Bone marrow (tissue), 2 donors: Measurements from ENCODE around the gene TGM1.

ENCODE experiments used
- DNase-seq, 2 donors: peaks; one replicate each; lab custom pipeline; 2025; lab: John Stamatoyannopoulos, UW

The TGM1 gene

DNA sequence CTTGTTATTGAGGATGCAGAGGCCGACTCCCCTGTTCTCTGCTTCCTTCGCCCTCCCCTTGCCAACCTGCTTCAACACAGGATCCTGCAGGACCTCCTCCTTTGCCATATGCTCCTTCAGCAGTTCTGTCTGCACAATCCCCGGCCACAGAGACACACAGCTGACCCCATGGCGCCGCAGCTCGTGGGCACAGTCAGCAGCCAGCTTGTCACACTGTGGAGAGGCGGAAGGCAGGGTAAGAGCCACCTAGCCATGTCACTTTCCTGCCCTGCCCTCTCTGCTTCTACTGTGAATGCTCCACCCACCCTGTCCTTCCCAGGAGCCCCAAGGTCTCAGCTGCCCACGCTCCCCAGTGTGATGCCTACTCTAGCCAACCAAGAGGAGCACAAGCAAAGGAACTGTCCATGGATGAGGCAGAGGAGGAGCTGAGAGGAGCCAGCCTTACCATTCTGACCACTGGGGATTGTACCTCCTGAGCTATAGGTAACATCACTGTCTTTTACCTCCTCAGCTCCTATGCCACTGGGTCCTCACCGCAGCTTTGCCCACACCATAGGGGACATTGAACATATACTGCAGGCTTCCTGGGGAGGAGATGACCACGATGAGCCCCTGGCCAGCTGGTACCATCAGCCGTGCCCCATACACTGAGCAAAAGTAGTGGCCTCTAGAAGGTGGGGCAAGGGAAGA, 29.3 kb upstream of the TGM1 start:
- DNase-seq, result no peak

DNA sequence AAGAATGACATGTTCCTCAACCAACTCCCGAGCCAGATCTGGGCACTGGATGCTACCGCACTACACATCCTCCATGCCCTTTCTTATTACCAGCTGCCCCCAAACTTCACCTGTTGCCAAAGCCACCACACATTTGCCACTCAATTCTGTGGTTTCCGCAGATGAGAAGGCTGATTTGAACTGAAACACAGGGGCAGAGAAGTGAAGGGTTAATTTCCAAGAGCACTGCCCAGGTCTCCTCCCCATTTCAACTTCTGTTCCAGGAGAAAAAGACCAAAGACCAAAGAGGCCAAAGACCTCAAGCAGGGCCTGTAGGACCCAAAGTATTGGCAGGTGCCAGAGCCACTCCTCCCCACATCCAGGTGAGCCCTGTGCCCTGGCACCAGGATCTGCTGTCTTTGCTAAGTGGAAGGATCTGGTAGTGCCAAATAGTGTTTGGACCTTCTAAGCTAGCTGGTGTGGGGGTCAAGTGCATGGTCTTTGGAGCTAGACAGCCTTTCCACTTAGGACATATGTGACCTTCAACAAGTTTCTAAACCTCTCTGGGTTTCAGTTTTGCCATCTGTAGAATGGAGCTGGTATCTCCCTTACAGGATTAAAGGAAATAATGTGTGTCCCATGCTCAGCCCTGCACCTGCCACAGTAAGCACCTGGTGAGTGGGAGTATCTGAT, 28.6 kb upstream of the TGM1 start:
- no peak for DNase-seq

DNA sequence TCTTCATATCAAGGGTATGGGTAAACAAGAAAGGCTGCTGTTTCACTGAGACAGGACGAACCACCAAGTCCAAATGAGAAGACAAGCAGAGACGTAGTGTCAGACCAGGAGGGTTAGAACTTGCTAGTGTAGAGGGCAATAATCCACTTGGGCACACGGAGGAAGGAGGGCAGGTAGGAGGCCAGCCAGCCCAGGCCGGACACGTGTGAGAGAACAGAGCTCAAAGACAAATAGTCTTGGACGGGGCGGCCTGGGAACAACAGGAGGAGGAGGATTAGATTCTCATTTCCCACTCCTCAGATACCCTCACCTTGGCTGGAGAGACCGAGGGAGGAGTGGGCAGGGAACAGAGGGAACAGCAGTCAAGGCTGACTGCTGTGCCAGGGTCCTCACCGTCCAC, 27.8 kb upstream of the TGM1 start:
- DNase-seq, result no peak

DNA sequence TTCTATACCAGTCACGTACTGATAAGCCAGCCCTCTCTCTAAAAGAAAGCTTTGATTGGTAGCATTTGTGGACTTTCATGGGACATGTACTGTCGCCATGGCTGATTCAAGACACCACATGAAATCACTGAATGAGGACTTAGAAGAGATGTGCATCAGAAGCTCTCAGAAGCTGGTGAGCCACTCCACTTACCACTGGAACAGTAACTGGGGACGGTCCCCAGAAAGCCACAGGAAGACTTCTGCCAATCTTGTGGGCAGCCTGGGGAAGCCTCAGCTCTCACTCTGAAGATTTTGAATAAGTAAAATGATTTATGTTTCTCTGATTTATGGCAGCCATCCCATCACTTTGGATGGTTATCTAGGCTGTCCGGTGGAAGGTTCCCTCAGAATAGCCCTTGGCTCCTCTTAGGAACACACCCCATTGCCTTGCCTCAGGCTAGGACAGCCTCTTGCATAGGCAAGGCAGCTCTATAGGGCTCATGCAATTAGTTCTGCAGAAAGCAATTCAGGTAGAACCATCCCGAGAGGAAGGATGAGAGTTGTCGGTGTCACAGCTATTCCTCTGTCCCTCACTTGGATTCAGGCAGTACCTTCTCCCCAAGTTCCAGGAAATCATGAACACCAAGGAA, 26.8 kb upstream of the TGM1 start:
- no peak for DNase-seq

DNA sequence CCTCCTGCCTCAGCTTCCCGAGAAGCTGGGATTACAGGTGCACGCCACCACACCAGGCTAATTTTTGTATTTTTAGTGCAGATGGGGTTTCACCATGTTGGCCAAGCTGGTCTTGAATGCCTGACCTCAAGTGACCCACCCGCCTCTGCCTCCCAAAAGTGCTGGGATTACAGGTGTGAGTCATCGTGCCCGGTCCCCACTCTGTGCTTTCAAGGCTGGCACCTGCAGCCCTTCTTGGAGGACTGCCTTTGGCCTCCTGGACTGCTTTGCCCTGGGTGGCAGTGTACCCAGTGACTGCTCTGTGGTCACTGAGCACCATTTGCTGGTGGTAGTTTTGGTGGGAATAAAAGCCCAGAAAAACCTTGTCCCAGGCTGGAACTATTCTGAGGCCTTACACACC, 24.0 kb upstream of the TGM1 start:
- DNase-seq, result no peak

DNA sequence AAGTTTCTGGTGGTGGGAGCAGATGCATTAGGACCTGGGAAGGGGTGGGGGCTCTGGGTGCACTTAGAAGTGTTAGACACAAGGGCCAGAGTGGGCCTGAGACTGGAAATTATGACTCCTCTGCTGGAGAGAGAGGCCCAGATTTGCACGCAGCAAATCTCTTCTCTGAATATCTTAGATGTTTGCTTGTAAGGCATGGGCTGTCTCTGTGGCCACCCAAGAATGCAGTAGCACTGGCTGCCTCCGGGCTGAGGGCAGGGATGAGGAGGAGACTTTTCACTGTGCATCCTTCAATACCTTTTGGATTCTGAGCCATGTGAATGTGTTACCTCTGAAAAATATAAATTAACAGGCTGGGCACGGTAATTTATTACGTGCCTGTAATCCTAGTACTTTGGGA, 22.4 kb upstream of the TGM1 start:
- no peak for DNase-seq

DNA sequence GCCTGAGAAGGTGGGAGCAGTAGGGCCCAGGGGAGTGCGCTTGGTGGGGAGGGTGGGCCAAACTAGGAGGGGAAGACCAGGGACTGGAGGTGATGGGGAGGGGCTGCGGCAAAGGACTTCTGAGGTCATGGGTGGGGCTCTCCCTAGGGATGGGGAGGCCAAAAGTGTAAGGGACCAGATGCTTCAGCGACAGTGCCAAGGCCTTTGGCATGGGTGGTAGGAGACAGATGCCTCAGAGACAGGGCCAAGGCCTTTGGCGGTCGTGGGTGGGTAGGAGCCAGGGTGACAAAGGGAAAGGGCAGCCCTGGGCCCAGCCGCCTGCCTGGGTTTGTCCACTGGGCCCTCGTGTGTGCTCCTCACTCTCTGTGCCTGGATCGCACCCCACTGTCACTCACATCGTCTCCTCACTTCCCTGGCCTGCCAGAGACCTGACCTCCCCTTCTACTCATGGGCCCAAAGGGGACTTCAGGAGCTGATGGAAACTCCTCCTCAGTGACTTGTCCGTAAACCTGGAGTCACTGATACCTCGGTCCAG, 21.6 kb upstream of the TGM1 start:
- no peak for DNase-seq

DNA sequence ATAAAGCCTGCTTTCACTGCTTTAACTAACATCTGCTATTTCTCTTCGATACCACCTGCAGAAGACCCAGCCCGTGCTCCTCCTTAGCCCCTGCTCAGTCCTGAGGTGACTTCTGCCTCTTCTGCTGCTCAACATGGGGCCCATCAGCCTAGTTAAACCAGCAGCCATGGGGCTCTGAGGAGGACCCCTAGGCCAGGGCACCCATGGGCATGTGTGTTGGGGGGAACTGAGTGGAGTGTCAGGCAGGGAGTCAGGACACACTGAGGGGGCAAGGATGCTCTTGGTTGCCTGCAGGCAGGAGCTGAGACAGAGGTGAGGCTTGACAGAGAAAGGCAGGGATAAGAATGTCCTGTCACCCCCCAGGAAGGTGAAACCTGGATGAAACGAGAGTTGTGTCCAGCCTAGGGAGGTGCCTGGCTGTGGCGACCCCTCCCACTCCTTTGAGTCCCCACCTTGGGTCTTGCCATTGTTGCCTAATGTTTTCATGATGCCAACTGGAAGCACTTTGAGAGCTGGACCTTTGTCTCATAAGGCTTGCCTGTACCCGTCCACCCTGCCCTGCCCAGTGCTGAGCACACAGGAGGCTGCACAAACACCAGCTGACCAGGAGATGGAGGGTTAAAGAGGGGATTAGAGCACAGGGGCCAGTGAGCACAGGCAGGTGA, 21.0 kb upstream of the TGM1 start:
- DNase-seq, result no peak

DNA sequence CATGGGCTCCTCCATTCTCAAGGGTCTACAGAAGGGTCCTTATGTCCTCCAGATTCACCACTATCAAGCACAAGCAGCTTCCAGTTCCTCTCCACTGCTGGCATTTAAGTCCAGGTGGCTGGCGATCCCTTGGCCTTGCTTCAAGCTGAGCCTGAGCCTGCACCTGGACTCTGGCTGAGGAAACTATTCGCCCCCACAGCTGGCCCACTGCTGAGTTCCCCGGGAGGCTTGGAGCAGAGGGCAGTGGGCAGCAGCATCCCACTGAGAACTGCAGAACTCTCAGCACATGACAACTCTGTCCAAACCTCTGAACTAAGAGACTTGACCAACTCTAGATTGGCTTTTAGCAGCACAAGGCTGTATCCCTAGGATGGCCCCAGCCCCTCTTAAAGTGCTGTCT, 19.8 kb upstream of the TGM1 start:
- no peak for DNase-seq

DNA sequence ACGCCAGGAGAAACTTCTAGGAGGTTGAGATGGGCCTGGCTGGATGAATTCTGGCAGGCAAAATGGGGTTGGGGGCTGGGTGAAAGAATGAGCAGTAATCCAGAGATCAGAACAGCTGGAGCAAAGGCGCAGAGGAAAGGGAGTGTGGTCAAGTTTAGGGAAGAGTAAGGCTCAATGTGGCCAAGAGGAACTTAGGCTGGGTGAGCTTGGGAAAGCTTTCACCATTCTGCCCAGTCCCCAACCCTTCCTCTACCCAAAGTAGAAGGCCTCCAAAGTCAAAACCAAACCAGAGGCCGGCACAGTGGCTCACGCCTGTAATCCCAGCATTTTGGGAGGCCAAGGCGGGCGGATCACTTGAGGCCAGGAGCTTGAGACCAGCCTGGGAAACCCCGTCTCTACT, 18.7 kb upstream of the TGM1 start:
- DNase-seq, result no peak

DNA sequence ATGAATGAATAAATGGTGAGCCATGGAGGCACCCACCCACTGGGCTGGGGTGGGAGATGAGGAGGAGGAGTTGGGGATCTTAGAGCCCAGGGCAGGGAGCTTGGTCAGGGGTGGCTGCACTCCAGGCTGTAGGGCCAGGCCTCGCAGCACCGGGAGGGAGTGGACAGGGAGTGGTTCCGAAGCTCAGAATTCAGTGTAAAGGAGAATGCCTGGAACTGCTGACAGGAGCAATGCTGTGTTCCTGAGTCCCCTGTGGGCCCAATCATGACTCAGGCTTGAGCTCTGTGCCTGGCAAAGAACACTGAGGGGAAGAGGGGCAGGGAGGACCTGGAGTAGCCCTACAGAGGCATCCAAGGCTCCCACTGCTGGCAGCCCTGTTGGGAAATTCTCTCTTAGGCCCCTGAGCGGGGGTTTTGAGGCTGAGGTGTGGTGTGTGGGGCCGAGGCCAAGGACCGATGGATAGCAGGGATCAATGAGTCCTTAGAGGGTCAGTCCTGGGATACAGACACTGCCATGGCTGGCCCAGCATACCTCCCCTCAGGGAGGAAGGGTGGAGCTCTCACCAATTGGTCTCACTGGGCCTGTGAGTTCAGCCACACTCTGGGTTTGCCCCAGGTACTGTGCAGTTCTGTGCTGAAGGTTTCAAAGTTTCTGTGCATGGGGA, 18.0 kb upstream of the TGM1 start:
- no peak for DNase-seq

DNA sequence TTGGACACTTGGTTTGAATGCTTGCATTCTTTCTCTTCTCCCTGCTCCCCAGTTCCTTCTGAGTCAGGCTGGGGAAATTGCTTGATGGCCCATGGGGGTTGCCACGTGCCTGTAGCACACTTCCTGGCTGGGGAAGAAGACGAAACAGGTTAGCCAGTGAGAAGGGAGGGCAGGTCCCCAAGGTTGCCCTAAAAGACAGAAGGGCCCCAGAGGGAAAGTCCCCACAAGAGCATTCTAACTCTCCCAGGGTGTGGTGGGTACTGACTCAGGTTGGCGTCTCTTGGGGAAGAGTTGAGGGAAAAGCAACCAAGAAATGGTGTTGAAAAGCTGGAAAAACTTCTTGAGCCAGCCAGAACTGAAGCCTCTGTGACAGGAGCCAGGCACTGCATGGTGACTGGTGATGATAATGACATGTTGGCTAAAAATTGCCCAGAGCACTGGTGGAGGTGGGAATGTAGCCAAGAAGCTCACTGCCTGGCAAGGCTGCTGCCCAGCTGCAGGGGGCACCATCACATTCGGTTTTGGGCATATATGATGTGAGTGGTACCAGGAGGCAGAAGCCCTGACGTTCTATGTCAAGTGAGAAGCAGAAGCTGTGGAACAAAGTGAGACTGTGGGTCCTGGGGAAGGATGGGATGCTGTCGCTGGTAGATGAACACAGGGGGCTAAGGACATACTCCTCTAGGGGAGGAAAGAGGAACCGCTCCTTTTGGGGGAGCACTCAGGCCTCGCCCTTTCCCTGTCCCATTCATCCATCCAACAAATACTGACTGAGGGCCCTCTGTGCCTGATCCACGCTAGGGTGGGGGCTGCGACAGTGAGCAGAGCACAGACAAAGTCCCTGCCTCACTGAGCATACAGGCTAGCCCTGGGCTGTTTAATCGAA, 16.6 kb upstream of the TGM1 start:
- peak in 1 of 2 donors; percentile 19 for DNase-seq

DNA sequence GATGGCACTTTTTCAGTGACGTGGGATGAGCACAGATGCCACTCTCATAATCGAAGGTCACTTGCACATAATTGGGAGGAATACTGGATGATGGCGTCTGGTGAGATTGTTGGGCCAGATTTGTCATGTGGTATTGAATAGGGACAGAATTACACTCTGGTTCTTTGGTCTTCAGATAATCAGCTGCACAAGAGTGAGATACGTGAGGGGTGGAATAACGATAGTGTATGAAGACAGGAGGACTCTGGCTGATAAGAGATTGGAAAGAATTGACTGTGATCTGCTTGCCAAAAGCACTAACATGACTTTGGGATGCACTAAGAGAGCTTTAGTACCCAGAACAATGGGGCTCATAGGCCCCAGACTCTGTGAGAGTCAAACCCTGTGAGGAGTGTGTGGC, 15.4 kb upstream of the TGM1 start:
- DNase-seq, result no peak

DNA sequence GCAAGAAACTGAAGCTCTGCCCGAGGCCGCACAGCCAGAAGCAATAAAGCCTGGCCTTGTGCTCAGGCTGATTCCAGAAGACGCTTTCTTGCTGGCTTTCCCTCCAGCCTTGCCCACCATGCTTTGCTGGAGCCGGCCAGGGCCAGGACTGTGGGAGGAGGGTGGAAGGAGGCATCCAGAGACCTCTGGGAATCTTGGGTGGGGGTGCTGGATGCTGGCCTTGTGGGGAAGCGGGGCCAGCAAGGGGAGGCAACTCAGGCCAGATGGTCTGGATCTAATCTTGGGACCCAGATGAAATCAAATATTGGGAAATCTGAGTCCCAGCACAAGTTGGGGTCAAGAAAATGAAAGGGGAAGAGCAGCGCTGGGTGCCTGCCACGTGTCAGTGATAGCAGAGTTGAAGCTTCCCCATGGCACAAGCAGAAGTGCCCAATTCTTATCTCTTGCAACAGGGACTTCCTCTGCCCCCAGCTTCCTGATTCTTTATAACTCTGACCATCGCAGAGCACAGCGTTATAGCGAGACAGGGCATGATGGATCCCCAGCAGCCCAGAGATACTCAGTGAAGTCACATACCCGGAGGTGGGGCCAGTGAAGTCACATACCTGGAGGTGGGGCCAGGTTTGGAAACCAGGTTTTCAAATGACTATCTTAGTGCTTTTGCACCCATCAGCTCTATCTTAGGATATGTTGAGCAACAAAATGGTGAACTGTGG, 14.8 kb upstream of the TGM1 start:
- peak; percentile 17 to 90 for DNase-seq

DNA sequence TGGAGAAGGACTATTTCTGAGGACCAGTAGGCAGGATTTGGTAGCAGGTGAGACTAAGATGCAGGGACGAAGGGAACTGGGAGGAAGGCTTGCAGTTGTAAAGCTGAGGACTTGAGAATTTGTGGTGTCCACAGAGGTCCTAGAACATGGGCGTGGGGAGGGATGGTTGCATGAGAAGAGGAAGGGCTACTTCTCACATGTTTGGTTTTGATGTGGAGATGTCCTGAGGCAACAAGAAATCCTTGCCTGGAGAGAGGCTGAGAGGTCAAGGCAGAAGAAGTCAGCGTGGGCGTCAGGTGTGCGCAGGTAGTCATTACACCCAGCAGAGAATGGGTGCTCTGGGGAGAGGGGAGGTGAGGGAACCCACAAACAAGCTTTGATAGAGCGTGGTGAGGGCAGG, 14.1 kb upstream of the TGM1 start:
- no peak for DNase-seq

DNA sequence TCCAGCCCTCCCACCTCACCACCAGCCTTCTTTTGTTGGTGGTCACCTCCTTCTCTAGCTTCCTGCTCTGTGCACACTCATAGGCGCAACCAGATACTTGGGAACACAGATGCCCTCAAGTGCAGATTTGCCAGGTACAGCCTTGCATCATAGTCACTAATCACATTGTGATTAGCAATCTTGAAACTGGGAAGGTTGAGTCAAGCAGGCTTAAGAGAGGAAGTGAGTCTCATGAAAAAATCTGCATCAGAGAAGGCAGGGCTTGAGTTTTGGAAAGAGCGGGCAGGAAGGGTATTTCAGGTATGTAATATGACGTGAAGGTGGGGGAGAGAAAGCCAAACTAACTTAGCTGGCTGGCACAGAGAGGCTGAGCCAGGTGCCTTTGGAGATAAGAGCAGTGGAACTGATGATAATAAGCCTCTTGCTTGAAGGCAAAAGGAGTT, 11.1 kb upstream of the TGM1 start:
- DNase-seq, result peak in 1 of 2 donors; percentile 7

DNA sequence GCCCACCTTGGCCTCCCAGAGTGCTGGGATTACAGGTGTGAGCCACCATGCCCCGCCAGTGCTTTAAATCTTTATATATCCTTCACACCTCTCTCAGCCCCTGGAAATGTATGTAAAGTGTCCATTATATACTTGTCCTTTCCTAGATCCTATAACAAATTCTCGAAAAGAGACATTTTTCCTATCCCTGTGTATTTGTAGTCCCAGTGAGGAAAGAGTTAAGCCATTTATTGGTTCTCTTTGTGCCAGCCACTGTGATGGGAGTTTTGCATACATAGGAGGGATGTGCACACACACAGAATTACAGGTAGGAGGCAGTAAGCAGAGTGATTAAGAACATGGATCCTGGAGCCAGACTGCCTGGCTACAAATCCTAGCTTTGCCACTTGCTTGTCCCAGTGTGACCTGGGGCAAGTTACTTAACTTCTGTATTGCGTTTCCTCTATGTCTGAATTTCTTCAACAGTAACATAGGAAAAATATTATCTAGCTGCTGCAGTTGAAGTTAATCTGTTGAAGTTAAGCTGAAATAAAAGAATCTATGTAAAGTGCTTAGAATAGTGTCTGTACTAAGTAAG, 10.5 kb upstream of the TGM1 start:
- no peak for DNase-seq

DNA sequence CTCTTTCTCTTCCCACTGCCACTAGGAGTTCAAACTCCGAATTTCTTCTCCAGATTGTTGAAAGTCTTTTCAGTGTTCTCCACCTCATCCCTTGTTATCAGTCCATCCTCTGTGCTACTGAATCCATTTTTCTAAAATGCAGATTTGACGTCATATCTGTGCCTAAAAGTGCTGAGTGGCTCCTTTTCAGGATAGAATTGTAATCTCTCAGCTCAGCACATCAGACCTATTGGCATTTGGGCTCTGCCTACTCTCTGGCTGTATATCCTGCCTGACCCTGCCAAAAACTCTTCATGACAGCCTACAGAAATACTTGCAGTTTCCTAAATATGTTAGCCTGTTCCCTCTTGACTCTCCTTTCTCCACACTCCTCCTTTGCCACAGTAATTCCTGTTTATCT, 9.5 kb upstream of the TGM1 start:
- no peak for DNase-seq

DNA sequence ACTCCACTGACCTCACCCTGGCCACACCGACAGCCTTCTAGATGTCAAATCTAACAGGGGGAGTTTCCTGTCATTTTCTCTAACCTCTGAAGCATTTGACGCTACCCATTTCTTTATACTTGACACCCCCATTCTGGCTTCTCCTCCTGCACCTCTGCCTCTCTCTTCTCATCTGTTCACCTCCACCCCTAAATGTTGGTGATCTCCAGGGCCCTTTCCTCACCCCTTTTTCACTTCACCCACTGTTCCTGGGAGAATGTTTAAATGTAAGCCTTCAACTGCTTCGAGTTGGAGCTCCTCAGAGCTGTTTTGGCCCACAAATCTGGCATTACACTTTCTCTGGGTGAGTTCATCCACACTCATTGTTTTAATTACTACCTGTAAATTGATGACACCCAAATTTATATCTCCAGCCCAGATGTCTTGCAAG, 8.9 kb upstream of the TGM1 start:
- no peak for DNase-seq
